COLO829 (cell line): Measurements from ENCODE around the gene PIEZO2.

Experiments
- DNase-seq: peaks from one replicate; pipeline ENCODE4 v3.0.0; 2012; ENCODE audit warnings: low spot score

PIEZO2 gene

DNA sequence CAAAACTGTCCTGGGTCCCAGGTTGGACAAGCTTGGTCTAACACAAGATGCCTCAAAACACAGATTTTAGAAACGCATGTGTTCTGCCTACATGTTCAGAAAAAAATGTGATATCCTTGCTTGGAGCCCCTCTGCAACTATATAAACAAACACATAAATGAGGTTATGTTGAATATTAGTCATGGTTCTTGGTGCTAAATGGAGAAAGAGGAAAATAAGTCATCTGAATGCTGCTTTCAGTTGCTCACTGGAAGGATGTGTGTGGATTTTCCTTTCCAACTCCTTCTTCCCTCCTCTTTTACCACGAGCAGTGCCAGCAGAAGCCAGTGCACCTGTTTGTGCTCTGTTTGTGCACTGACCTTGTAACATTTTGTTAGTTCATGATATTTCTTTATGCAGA, 85.3 kb downstream of the PIEZO2 start:
- no peak for DNase-seq

- DNase-seq, result no peak
Observed at GRCh38 chr18:11055721-11056120, 93.6 kb downstream of the PIEZO2 start.

- DNase-seq, result no peak
Observed at GRCh38 chr18:11054497-11054896, 94.9 kb downstream of the PIEZO2 start.

GRCh38 chr18:11053293-11053692, 96.1 kb downstream of the PIEZO2 start:
- DNase-seq, result no peak

- no peak for DNase-seq
Observed at GRCh38 chr18:11052800-11053199, 96.6 kb downstream of the PIEZO2 start.

GRCh38 chr18:11051462-11051861, 97.9 kb downstream of the PIEZO2 start:
- DNase-seq, result no peak

DNA sequence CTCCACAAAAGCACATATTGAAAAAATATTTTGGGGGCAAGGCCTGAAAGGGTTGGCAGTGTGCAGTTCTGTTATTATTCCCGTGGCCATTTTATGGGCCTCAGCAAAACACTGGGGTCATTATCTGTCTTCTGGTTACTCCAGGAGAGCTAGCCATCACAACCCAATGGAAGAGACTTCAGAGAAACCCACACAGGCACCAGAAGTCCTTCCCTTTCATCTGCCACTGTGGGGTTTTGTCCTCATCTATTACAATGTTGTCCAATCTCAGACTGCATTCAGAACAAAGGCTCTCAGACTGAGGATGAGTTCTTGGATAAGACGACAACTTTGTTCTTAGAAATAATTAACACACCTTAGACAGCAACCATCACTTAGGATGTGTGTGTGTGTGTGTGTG, 98.4 kb downstream of the PIEZO2 start:
- DNase-seq, result peak; percentile 57

- DNase-seq, result no peak
Observed at GRCh38 chr18:11047817-11048216, 101.6 kb downstream of the PIEZO2 start.

DNA sequence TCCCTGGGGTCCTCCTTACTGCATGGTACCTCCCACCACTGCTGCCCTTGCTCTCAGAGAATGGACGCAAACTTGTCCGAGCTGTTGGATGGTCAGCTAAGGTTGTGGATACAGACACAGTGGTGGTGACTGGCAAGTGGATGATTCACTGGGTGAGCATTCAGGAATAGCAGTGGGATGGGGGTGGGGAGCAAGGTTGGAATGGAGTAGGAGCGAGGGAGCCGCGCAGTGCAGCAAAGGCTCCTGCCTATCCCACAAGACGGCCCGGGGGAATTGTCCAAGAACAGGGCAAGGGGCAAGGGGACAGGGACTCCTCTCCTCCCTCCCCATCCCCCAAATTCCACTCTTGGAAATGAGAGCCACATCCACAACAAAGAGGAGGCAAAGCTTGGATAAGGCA, 102.2 kb downstream of the PIEZO2 start:
- no peak for DNase-seq

DNA sequence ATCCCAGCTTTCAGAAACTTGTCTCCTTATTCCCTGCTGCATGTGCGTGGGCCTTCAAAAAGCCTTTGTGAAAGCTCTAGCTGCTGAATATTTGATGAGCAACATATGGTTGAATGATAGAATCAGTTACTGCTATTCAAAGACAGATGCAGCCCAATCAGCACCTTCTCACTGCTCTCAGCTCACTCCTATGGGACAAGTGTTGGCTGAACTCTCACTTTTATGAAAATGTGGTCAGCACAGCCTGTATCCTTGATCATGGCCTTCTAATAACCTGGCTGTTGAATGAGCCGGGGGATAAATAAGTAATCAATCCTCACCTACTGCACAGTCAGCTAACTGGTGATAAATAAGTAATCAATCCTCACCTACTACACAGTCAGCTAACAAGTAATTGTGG, 103.2 kb downstream of the PIEZO2 start:
- no peak for DNase-seq

DNA sequence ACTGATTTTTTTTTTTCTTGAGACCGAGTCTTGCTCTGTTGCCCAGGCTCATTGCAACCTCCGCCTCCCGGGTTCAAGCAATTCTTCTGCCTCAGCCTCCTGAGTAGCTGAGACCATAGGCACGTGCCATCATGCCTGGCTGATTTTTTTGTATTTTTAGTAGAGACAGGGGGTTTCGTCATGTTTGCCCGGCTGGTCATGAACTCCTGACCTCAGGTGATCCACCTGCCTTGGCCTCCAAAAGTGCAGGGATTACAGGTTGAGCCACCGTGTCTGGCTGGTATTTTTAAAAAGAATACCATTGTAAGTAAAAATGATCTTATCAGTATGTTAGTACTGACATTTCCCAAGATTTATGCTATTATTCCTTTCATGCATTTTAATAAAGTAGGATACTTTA, 105.7 kb downstream of the PIEZO2 start:
- no peak for DNase-seq

GRCh38 chr18:11042247-11042646, 107.1 kb downstream of the PIEZO2 start:
- peak; percentile 12 for DNase-seq

DNA sequence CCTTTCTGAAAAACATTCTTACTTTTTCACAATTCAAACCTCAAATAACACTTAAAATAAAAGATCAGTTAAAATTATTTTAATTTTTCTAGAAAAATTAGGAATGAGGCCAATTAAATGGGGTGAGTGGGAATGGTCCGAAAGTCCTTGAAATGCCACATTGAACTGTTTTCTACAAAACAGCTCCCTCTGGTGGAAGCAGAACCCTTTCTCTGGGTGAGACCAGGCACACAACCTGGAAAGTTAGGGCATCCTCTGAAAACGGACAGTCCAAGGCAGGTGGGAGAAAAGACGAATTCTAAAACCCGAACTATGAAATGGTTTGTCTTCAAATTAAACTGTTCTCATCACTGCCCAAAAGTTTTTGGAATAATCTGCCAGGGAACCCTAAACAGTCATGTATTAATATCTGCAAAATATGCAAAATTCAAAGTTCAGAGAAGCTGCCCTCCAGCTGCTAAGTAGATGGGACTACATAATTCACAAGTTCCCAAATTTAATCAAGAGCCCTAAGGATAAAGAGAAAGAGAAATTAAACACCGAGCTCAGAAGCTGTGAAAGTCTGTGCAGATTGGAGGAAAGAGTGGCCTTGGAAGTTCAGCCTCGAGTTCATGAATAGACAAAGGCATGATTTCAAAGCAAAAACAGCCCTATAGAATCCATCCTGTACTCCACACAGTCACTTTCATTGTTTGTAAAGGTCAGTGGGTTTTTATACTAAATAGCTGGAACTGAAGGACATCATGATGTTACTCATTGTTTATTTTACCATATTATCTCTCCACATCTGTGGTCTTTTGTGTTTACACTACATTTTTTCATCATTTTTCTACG, 108.3 kb downstream of the PIEZO2 start:
- DNase-seq, result peak; percentile 89

GRCh38 chr18:11040359-11040758, 109.0 kb downstream of the PIEZO2 start:
- no peak for DNase-seq

- DNase-seq, result no peak
Observed at GRCh38 chr18:11037533-11038240, 111.7 kb downstream of the PIEZO2 start.

DNA sequence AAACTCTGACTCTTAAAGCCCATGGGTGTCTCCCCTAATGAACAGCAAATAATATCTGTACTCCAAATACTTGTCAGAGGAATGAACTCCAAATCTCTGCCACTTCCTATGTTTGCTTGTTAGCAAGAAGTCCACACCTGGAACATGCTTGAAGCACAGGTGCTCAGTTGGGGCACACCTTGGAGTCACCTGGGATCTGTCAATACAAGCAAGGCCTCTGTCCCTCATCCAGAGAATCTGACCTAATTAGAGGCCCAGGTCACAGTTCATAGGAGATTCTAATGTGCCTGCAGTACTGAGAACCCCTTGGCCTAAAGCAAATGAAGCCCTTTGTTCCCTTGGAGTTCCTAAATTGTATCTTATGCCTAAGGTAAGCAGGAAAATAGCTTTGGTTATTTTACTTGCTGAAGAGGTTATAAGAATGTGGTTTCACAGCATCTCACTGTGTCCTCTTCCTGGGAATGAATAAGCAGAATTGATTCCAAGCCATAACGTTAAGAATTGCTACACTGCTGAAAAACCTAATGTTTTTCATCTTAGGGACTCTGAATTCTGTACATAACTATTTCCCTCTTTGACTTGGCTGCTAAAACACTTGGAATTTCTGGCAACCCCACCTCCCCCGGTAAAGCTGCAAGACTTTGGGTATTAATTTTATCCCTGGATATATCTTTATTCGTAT, 113.4 kb downstream of the PIEZO2 start:
- no peak for DNase-seq

GRCh38 chr18:11035376-11035775, 114.0 kb downstream of the PIEZO2 start:
- no peak for DNase-seq

DNA sequence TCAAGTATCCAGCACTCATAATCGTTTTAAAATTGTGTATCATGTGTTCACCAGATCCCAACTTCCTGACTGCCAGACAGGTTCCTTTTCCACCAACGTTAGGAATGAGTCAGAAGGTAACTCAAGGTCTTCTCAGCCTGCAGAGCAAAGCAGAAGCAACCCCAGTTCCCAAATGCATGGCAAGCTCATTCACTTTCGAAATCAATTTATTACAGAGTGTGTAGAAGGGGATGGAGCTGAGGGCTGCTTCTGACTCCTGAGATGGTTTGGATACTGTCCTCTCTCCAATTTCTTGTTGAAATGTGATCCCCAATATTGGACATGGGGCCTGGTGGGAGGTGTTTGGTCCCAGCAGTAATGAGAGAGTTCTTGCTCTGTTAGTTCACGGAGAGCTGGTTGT, 114.5 kb downstream of the PIEZO2 start:
- no peak for DNase-seq

GRCh38 chr18:11033503-11033902, 115.9 kb downstream of the PIEZO2 start:
- DNase-seq, result no peak

DNA sequence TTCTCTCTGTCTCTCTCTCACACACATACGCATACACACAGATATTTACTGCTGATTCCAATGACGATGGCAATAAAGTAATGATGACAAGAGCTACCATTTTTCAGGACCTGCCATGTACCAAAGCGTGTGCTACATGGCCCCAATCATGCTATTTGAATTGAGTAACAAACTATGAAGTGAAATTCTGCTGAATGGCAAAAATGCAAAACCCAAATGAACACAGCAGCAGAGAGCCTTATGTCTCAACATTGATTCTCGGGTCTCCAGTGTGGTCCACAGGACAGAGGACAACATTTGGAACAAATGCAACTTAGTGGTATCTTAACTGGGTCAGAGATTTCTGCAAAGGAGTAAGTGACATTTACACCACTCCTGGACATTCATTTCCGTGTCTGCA, 117.4 kb downstream of the PIEZO2 start:
- DNase-seq, result no peak

- no peak for DNase-seq
Observed at GRCh38 chr18:11029021-11029420, 120.3 kb downstream of the PIEZO2 start.

DNA sequence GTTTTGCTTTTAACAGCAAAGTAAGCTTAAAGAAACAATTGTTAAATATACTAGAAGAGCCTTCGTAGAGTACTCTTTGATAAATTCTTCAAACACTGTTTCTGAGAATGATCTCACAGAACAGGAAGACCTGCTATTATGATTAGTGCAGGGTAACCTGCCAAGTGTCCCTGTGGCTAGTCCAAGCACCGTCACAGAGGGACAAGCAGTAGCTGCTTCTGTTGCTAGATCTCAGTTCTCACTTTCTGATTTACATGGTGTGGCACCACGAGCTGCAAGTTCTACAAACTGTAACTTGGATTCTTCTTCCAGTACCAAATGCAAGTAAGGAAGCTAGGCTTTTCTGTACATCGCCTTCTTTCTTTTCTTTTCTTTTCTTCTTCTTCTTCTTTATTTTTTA, 121.5 kb downstream of the PIEZO2 start:
- DNase-seq, result no peak

- DNase-seq, result no peak
Observed at GRCh38 chr18:11025671-11026070, 123.7 kb downstream of the PIEZO2 start.
